Dedifferentiated amniotic fluid mesenchymal stem cell (primary cell): ENCODE results near the gene ZNF577.

Experiments
- DNase-seq: peaks from one replicate; pipeline ENCODE4 v3.0.0-alpha.2; 2016; ENCODE audit errors: extremely low spot score

ZNF577 gene

DNA sequence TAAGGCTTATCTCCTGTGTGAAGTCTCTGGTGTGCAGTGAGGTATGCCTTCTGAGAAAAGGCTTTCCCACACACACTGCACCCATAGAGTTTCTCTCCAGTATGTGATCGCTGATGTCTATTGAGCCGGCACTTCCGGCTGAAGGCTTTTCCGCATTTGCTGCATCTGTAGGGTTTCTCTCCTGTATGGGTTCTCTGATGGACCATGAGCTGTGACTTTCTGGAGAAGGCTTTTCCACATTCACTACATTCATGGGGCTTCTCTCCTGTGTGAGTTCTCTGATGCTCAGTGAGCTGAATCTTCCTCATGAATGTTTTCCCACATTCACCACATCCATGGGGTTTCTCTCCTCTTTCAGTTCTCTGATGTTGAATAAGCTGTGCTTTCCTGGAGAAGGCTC is 14.7 kb downstream of the ZNF577 start:
- DNase-seq, result no peak

DNA sequence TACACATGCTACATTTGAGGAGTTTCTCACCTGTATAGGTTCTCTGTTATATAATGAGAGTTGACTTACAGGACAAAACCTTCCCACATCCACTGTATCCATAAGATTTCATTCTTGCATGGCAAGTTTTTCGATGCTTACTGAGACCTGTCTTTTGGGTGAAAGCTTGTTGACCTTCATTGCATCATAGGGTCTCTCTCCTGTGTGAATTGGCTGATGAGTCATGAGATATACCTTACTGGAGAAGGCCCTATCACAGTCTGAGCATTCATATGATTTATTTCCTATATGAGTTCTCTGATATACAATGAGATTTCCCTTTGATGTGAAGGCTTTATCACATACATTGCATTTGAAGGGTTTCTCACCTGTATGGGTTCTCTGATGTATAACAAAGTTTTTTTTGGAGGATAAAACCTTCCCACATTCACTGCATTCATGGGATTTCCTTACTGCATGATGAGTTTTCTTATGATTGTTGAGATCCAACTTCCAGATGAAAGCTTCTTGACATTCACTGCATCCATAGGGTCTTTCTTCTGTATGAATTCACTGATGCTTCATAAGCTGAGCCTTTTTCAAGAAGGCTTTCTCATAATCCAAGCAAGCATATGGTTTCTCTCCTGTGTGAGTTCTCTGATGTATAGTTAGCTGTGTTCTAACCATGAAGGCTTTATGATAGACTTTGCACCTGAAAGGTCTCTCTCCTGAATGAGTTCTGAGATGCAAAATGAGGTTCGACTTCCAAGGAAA is 25.7 kb downstream of the ZNF577 start:
- DNase-seq, result no peak

DNA sequence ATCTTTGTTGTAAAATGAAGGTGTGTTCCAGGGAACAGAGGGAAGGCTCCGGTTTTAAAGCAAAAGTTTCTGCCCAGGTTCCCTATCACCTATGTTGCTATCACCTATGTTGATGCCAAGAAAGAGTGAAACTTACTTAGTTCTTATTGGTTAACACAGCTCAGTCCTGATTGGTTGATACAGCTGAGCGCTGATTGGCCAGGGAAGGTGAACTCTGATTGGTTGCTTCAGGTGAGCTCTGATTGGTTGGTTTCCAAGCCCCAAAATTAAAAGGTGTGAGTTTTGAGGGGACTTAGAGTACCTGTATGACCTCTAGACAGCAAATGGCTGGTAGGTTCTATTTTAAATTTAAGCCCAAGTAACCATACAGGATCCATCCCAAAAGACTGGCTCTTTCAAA is 50.6 kb downstream of the ZNF577 start:
- no peak for DNase-seq

DNA sequence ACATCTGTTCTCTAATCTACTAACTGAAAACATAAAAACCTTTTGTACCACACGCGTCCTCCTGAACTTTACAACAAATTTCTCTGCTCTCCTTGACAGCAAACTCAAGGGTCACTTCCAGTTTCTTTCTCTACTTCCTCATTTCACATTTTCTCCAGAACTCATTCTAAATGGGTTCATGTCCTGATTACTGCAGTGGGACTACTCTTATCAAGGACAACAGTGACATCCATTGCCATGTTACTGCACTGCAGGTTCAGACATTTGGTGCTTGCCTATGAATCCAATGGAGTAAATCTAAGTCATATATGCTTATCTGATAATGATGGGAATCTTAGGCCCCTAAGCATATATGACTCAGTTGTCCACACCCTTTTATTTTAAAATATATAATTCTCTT is 57.5 kb downstream of the ZNF577 start:
- DNase-seq, result no peak

DNA sequence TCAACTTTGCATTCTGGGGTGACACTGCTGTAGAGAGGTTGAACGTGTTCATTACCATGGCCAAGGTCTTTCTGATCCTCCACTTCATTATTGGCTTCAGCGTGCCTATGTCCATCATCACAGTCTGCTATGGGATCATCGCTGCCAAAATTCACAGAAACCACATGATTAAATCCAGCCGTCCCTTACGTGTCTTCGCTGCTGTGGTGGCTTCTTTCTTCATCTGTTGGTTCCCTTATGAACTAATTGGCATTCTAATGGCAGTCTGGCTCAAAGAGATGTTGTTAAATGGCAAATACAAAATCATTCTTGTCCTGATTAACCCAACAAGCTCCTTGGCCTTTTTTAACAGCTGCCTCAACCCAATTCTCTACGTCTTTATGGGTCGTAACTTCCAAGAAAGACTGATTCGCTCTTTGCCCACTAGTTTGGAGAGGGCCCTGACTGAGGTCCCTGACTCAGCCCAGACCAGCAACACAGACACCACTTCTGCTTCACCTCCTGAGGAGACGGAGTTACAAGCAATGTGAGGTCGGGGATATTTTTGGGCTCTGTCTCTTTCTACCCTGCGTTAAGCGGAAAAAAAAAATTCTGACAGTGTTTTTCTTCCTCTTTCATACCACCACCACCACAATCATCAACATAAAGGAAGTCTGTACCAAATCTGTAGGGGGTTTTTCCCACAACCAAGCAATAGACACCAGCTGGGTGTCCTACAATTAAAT is 63.3 kb downstream of the ZNF577 start:
- no peak for DNase-seq

DNA sequence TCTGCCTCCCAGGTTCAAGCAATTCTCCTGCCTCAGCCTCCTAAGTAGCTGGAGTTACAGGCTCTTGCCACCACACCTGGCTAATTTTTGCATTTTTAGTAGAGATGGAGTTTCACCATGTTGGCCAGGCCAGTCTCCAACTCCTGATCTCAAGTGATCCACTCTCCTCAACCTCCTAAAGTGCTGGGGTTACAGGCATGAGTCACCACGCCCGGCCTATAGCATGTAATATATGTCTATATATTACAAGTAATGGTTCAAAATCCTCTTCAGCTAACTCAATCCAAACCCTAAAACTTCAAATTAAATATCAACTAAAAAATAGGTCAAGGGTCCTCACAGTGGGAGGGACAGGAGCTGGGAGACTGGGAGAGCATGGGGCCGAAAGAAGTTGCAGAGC is 64.8 kb downstream of the ZNF577 start:
- DNase-seq, result no peak

DNA sequence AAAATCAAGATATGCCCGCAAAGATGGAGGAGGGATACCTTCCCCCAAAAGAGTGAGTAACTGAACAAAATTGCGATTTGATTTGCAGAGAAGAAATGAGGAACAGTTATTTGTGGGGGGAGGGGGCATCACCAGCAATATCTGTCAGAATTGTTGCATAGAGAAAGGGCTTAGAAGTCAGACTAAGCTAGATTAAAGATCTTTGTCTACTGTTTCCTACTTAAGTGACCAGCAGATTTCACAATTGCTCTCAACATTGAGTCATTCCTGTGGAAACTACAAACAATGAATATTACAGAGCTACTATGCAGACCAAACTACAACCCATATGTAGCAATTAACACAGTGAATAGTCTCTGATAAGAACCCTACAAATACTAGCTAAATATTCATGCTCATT is 65.4 kb downstream of the ZNF577 start:
- DNase-seq, result no peak

DNA sequence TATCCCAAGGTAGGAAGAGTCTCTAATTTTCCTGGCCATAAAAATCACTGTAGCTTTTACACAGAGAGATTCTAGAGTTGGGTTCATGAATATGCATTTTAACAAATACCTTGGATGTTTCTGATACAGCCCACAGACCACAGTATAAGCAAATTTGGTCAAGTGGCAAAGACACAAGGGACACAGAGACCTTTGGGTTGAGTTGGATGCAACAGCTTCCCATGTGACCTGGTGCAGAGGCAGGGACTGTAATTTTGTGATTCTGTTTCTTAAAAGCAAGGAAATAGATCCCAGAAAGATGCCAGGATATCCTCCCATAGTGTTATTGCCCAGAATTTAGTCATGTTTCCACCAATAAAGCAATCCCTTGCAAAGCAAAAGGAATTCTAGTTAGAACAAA is 65.8 kb downstream of the ZNF577 start:
- no peak for DNase-seq

DNA sequence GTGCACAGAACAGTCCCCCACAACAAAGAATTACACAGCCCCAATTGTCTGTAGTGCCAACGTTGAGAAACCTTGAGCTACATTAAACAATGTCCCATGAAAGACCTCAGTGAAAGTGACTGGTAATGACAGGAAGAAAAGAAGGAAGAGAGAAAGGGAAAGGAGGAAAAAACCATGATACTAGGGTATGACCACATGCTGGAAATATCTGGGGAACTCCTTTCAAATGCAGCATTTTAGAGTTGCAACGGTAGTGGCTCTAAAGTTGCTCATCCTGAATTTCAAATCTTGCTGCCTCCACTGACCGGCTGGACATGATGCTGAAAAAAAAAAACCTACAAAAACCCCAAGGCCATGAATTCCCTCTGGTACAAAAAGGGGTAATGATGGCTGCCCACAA is 66.3 kb downstream of the ZNF577 start:
- no peak for DNase-seq
